ENCODE data around the gene GLB1L2. TPM values are rescaled to one million over a fixed set of nuclear protein-coding genes. Genes with fewer than 3 reads are reported as not detected.
A peak's percentile ranks its signal among the peaks of the same experiment; 100 is the strongest.

Gene GLB1L2
- total RNA-seq, 2 experiments from 2014 or later: 3.9 to 4.2 TPM

- no peaks in the 10 kb centered on the region for H3K4me1 Mint-ChIP-seq
- ATAC-seq: no peak
- no peak for DNase-seq
- H3K27ac Mint-ChIP-seq: no peak overlapping the region
- CTCF ChIA-PET: no interaction called here
- intact Hi-C loops (cut with DNase I, micrococcal nuclease): no loop called here
- no peaks in the 10 kb centered on the region for H3K36me3 Mint-ChIP-seq (ENCODE audit: low read depth)
- H3K4me3 Mint-ChIP-seq: no peak overlapping the region
- H3K9me3 Mint-ChIP-seq (ENCODE audit: low read depth): no peaks in the 10 kb centered on the region
- POLR2A ChIA-PET: no interaction called here
- H3K27me3 Mint-ChIP-seq: peaks cover 34% of the 10 kb centered on the region
These were observed 71.1 kb downstream of the GLB1L2 start for GRCh38 chr11:134402910-134403309.

GRCh38 chr11:134404575-134405341 is 73.0 kb downstream of the GLB1L2 start:
- H3K36me3 Mint-ChIP-seq (ENCODE audit: low read depth): no peaks in the 10 kb centered on the region
- no peak for ATAC-seq
- H3K4me3 Mint-ChIP-seq: no peak overlapping the region
- no peak overlapping the region for H3K27ac Mint-ChIP-seq
- peaks cover 36% of the 10 kb centered on the region for H3K27me3 Mint-ChIP-seq
- H3K9me3 Mint-ChIP-seq (ENCODE audit: low read depth): no peaks in the 10 kb centered on the region
- POLR2A ChIA-PET: no interaction called here
- H3K4me1 Mint-ChIP-seq: no peaks in the 10 kb centered on the region
- intact Hi-C loops (cut with DNase I, micrococcal nuclease): no loop called here
- DNase-seq: no peak
- CTCF ChIA-PET: no interaction called here

GRCh38 chr11:134405436-134405835 is 73.6 kb downstream of the GLB1L2 start:
- Mint-ChIP-seq H3K4me3 (no peak overlapping the region), H3K9me3 (ENCODE audit: low read depth) (no peaks in the 10 kb centered on the region), H3K36me3 (ENCODE audit: low read depth) (no peaks in the 10 kb centered on the region), H3K27ac (no peak overlapping the region), H3K4me1 (no peaks in the 10 kb centered on the region), H3K27me3 (peaks cover 40% of the 10 kb centered on the region)
- intact Hi-C loops (cut with DNase I, micrococcal nuclease): no loop called here
- ChIA-PET POLR2A (no interaction called here), CTCF (no interaction called here)
- ATAC-seq: no peak
- DNase-seq: no peak

- Mint-ChIP-seq H3K27ac (no peak overlapping the region), H3K27me3 (peaks cover 42% of the 10 kb centered on the region), H3K36me3 (ENCODE audit: low read depth) (no peaks in the 10 kb centered on the region), H3K4me1 (peaks cover under 1% of the 10 kb centered on the region), H3K9me3 (ENCODE audit: low read depth) (no peaks in the 10 kb centered on the region), H3K4me3 (no peak overlapping the region)
- intact Hi-C loops (cut with DNase I, micrococcal nuclease): no loop called here
- ChIA-PET CTCF (no interaction called here), POLR2A (no interaction called here)
- DNase-seq: no peak
- ATAC-seq: no peak
These were observed 74.1 kb downstream of the GLB1L2 start for GRCh38 chr11:134405841-134406240.

- Mint-ChIP-seq H3K27me3 (peaks cover 40% of the 10 kb centered on the region), H3K9me3 (ENCODE audit: low read depth) (no peaks in the 10 kb centered on the region), H3K4me3 (no peak overlapping the region), H3K27ac (no peak overlapping the region), H3K36me3 (ENCODE audit: low read depth) (no peaks in the 10 kb centered on the region), H3K4me1 (peaks cover 4% of the 10 kb centered on the region)
- POLR2A ChIA-PET: no interaction called here
- CTCF ChIA-PET: interaction anchor here (1.3 kb wide), 1 partner anchor 20 kb away, joined by 3 read pairs; no protein-coding TSS in a partner anchor
- no peak for DNase-seq
- no peak for ATAC-seq
- intact Hi-C loops (cut with DNase I, micrococcal nuclease): no loop called here
These were observed 74.7 kb downstream of the GLB1L2 start for GRCh38 chr11:134406264-134407185.

GRCh38 chr11:134407321-134407828 is 75.6 kb downstream of the GLB1L2 start:
- Mint-ChIP-seq H3K9me3 (ENCODE audit: low read depth) (no peaks in the 10 kb centered on the region), H3K4me1 (peaks cover 4% of the 10 kb centered on the region), H3K36me3 (ENCODE audit: low read depth) (no peaks in the 10 kb centered on the region), H3K27ac (no peak overlapping the region), H3K27me3 (peaks cover 39% of the 10 kb centered on the region), H3K4me3 (no peak overlapping the region)
- intact Hi-C loops (cut with DNase I, micrococcal nuclease): no loop called here
- CTCF ChIA-PET: interaction anchor here (1.3 kb wide), 1 partner anchor 21 kb away, joined by 3 read pairs; no protein-coding TSS in a partner anchor
- no peak for ATAC-seq
- POLR2A ChIA-PET: no interaction called here
- no peak for DNase-seq

GRCh38 chr11:134407923-134408322 is 76.1 kb downstream of the GLB1L2 start:
- Mint-ChIP-seq H3K4me1 (peaks cover 4% of the 10 kb centered on the region), H3K36me3 (ENCODE audit: low read depth) (no peaks in the 10 kb centered on the region), H3K9me3 (ENCODE audit: low read depth) (no peaks in the 10 kb centered on the region), H3K4me3 (no peak overlapping the region), H3K27me3 (peaks cover 38% of the 10 kb centered on the region), H3K27ac (no peak overlapping the region)
- ChIA-PET POLR2A (no interaction called here), CTCF (interaction anchor here (1.3 kb wide), 1 partner anchor 21 kb away, joined by 3 read pairs; no protein-coding TSS in a partner anchor)
- DNase-seq: no peak
- no peak for ATAC-seq
- intact Hi-C loops (cut with DNase I, micrococcal nuclease): no loop called here

- ATAC-seq (no peak), DNase-seq (no peak)
- Mint-ChIP-seq H3K4me1 (peaks cover 4% of the 10 kb centered on the region), H3K9me3 (ENCODE audit: low read depth) (no peaks in the 10 kb centered on the region), H3K36me3 (ENCODE audit: low read depth) (no peaks in the 10 kb centered on the region), H3K27me3 (peaks cover 40% of the 10 kb centered on the region), H3K4me3 (no peak overlapping the region), H3K27ac (no peak overlapping the region)
- ChIA-PET CTCF (interaction anchor here (0.7 kb wide), 1 partner anchor 444 kb away, joined by 3 read pairs; no protein-coding TSS in a partner anchor), POLR2A (no interaction called here)
- intact Hi-C loops (cut with DNase I, micrococcal nuclease): no loop called here
These were observed 78.0 kb downstream of the GLB1L2 start for GRCh38 chr11:134409552-134410429.

GRCh38 chr11:134410766-134411165 is 79.0 kb downstream of the GLB1L2 start:
- CTCF ChIA-PET: interaction anchor here (0.6 kb wide), 1 partner anchor 250 kb away, joined by 3 read pairs; no protein-coding TSS in a partner anchor
- H3K27me3 Mint-ChIP-seq: peaks cover 43% of the 10 kb centered on the region
- POLR2A ChIA-PET: no interaction called here

GRCh38 chr11:134412203-134413042 is 80.6 kb downstream of the GLB1L2 start, which contains the start of gene B3GAT1:
Gene B3GAT1, minus strand, starts transcription at chr11:134412242. Its CDS starts 24,583 bp downstream, at chr11:134387659.
- H3K4me3 Mint-ChIP-seq: peak within 1 kb of the TSS; percentile 43
- H3K36me3 Mint-ChIP-seq (ENCODE audit: low read depth): no peaks in the 10 kb centered on the region
- H3K27ac Mint-ChIP-seq: no peak within 1 kb of the TSS
- H3K27me3 Mint-ChIP-seq: peaks cover 46% of the 10 kb centered on the region
- POLR2A ChIA-PET: interaction anchor here (0.6 kb wide), 1 partner anchor 266 kb away, joined by 3 read pairs; no protein-coding TSS in a partner anchor
- CTCF ChIA-PET: no interaction called here
- DNase-seq (peak; percentile 47), ATAC-seq (peak; percentile 56)
- intact Hi-C loops (cut with DNase I, micrococcal nuclease): no loop called here
- no peaks in the 10 kb centered on the region for H3K9me3 Mint-ChIP-seq (ENCODE audit: low read depth)
- peaks cover 4% of the 10 kb centered on the region for H3K4me1 Mint-ChIP-seq

More at GRCh38 chr11:134410766-134411165, 79.0 kb downstream of the GLB1L2 start:
- no peaks in the 10 kb centered on the region for H3K36me3 Mint-ChIP-seq (ENCODE audit: low read depth)
- no peaks in the 10 kb centered on the region for H3K9me3 Mint-ChIP-seq (ENCODE audit: low read depth)
- DNase-seq: no peak
- H3K4me3 Mint-ChIP-seq: no peak overlapping the region
- intact Hi-C loops (cut with DNase I, micrococcal nuclease): no loop called here
- H3K27ac Mint-ChIP-seq: no peak overlapping the region
- ATAC-seq: no peak
- peaks cover 4% of the 10 kb centered on the region for H3K4me1 Mint-ChIP-seq
